A549 treated with RU486 at 1 μM for 4 hours (cell line): Measurements from ENCODE around the gene MIX23. TPM values are rescaled to one million over a fixed set of nuclear protein-coding genes. Genes with fewer than 3 reads are reported as not detected.

Experiments used
- total RNA-seq: library from RNA; stranded (reverse); fragments of 200-300 nt; extraction: Qiagen RNA extraction; gene quantifications from 5 replicates; pipeline ENCODE4 v1.2.3, GENCODE V29; 2022; ENCODE audit warnings: low read depth

The MIX23 gene
- 49.8 to 79.3 TPM (median 55.4 TPM) in 5 replicates for total RNA-seq

DNA sequence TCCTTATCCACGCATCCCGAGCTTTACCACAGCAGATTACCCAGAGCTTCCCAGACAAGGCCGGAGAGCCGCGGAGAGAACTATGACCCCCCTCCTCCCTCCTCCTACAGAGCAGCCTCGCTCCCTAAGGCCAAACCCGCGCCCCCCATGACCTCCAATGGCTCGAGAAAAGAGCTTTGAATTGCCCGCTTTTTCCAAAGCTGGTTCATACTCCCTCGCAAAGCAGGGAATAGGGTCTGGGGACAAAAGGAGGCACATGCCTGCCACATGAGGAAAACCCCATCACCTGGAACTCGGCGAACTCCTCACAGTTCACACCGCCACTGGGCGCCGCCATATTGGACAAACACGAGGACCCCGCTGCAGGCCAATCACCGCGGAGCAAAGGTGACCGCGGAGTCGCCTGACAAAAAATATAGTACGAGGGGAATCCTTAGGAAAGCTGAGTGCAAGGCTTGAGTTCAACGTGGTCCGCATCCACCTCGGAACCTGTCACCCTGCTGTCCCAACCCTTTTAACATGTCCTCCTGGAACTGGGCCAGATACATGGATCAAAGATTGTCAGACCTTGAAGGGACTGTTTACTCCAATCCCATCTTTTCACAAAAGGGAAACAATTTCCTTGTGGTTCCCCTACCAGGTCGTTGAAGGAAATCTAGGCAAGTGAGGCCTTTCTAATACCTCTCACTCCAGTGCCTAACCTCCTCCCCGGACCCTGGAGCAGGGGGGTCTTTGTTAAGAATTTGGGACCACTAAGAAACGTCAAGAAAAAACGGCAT lies at the start of gene MIX23:
MIX23 (minus strand) TSS at position 344 of the 779 bp plus-strand sequence; CDS start at position 337, 7 bp downstream.

DNA sequence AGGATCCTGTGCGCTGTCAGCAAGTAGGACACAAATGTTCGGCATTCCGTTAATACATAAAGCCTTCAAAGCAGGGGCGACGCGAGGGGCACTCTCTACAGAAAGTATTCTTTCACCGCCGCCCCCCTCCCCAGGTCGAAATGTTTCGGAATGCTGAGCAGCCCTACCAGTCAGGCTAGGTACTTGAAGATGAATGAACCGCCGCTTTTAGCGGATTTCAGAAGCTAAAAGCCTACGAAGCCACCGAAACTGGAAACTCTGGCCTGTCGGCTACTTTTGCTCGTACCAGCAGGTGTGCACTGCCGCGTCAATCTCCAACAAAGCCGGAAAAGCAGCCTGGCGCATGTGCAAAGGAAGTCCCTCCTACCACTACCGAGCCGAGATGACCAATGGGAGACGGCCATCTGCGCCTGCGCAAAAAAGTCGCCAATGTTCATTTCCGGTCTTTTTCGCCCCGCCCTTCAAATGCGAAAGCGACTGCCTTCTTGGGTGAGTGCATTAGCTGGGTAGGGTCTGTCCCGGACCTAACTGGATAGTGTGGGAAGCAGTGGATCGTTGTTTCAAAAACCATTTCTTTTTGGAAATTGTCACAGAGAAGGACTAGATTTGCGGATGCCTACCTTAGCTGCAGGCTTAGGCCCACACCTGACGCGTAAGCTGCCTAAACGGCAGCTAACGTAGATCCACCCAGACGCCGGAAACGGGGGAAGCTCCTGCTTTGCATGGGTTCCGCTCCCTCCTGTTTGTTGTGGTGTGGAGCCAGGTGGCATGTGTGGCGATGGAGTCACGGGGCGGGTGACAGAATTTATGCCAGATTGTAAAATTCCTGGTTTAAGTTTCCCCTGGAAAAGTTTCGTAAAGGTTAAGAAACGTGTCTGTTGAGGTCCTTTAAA lies 33.0 kb upstream of the MIX23 start, which contains the start of gene WDR5B:
WDR5B (minus strand) TSS at position 301 of the 893 bp plus-strand sequence. CDS start 534 bp downstream, outside the sequence.

DNA sequence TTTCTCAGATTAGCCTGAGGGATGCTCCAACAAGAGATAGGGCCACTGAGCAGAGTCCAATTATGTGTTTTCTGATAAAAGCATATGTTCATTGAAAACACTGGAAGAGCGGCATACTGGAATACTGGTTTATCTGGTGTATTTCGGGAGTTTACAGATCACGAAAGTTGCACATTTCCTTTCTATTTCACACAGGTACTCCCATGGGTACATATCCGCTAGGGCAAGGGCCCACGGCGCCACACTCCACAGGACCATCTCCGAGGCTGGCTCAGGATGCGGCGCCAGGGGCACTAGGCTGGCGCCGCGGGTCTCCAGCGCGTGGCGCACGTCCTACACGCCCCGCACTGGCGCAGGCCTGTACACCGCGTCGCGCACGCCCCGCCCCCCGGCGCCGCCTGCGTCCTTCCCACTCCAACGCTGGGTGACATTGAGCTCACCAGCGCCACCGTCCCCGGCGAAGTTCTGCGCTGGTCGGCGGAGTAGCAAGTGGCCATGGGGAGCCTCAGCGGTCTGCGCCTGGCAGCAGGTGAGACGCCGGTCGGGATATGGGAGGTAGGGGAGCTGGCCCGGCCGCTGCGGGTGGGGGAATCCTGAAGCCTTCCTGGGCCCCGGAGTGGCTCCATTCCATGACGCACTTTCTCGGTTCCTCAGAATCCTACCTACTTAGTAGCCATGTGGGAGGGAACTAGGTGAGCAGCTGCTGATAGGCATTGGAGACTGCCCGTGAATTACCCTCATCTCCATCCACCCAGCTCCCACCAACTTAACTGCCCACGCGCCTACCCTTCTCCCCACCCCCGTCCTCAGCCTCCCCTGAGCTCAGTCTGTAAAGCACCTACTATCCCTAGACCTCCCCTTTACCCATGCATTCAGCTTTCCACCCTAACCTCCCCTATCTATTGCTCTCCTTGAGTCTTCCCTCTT lies 1.0 kb upstream of the MIX23 start, which contains the start of gene FAM162A:
FAM162A (plus strand) TSS at position 412 of the 927 bp plus-strand sequence; CDS start at position 496, 84 bp downstream.

DNA sequence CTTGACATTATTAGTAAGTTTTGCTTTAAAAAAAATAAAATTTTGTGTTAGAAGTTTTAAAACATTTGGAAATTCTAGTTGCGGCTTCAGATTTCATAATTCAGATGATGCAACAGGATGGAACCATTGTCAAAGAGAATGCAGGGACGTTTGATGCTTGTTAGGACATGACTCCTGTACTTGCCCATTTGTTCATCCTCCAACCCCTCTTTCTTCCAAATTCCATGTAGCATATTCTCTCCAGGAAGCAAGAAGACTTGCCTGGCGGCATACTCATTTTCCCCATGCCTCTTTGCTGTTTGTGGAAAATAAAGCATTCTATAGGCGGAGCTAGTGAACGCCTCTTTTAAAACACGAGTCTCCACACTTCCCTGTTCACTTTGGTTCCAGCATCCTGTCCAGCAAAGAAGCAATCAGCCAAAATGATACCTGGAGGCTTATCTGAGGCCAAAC lies 58.1 kb downstream of the MIX23 start, which contains the start of gene CSTA:
CSTA (plus strand) TSS at position 378 of the 453 bp plus-strand sequence; CDS start at position 423, 45 bp downstream.

Other genes with a start within 250 kb of the MIX23 start
- gene CASR, start 199.6 kb downstream of the MIX23 start, total RNA-seq = not detected in 5 replicates
- gene CSTA, start 58.0 kb downstream of the MIX23 start, total RNA-seq = 0.73 to 1.9 TPM (median 0.97 TPM) in 5 replicates
- 33.7 to 40.0 TPM (median 38.6 TPM) in 5 replicates for gene FAM162A, start 951 bp upstream of the MIX23 start, total RNA-seq
- 1.8 to 3.5 TPM (median 3.0 TPM) in 5 replicates for gene WDR5B, start 32.8 kb upstream of the MIX23 start, total RNA-seq
- gene KPNA1, start 131.7 kb upstream of the MIX23 start, total RNA-seq = 55.3 to 67.2 TPM (median 62.3 TPM) in 5 replicates
- 5.0 to 5.9 TPM (median 5.4 TPM) in 5 replicates for gene PARP9, start 181.1 kb upstream of the MIX23 start, total RNA-seq
- 6.0 to 9.4 TPM (median 8.1 TPM) in 5 replicates for gene DTX3L, start 181.1 kb upstream of the MIX23 start, total RNA-seq
- not detected in 5 replicates for gene PARP15, start 194.4 kb upstream of the MIX23 start, total RNA-seq